GM19043 (cell line): ENCODE results near the gene SLC37A1.
A peak's percentile ranks its signal among the peaks of the same experiment; 100 is the strongest.

Source experiments
- ATAC-seq: cut with Tn5 transposase; IDR thresholded peaks from one replicate; pipeline ENCODE4 v1.9.1; 2021; ENCODE audit warnings: low read depth; ENCODE audit not compliant: unreplicated experiment

Gene SLC37A1

DNA sequence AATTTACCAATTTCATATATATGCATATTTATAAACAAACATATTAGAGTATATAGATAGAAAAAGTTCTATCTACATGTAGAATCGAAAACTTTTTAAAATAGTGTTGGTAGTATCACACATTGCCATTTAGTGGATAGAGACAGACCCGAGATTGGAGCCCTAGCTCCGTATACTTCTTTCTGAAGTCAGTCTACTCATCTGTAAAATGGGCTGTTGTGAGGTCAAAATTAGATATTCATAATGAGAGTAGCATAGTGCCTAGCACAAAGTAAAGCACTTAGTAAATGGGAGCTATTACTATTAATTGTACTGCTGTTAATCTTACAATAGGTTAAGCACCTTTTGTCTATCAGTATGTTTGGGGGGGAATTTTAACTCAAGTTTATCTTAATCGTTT lies 13.4 kb upstream of the SLC37A1 start:
- no peak for ATAC-seq

DNA sequence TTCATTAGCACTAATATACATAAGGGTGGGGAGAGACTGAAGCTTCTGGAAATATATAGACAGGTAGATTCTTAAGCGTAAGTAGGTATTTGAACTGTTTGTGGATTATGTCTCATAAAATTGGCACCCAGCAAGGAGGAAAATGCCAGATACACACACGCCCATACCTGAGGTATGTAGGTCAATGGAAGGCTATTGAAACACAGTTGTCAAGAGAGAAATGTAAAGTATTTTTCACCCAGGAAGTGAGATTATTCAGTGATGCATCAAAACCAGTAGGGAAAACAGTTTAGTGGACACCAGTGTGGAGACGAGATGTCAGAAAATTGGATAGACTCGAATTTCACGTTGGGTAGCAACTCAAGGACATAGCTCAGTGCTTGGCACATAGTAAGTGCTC lies 12.9 kb upstream of the SLC37A1 start:
- ATAC-seq = no peak

DNA sequence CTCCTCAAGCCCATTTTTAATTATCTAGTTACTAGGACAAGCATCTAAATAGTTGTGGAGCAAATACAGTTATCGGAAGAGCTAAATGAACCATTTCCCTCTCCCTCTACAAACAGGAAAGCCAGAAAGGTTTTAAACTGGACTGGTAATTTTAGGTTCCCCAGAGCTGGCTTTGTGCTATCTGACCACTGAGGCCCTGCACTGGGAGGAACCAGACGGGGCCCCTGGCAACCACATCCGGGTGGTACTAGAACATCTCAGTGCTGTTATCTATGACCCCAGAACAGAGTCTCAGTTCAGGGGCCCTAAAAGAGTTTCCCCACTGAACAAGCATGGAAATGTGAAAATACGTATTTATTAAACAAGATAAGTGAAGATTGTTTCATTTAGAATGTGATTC lies 9.9 kb upstream of the SLC37A1 start:
- no peak for ATAC-seq

DNA sequence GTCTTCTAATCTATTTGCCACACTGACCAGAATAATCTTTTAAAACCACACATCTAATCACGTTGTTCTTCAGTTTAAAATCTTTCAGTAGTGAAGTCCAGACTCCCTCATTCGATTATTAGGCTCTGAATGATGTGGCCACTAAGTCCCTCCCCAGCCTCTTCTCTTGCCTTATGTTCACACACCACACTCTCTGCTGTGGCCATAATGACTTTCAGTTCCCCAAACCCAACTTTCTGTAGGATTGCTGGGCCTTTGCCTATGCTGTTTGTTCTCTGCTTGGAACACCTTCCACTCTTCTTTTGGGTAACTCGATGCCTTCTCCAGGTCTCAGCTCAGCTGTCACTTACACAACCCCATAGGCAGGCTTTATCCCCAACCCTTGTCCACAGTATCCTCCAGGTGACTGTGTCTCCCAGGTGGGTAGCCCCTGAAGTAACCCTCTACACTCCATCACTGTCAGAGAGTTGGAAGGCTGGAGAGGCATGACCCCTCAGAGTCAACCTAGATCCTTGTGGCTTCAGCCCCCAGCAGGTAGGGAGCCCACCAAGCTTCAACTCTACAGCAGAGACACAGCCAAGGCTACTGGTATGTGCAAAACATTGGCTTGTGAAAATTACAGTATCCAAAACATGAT lies 8.4 kb upstream of the SLC37A1 start:
- peak; percentile 83 for ATAC-seq

DNA sequence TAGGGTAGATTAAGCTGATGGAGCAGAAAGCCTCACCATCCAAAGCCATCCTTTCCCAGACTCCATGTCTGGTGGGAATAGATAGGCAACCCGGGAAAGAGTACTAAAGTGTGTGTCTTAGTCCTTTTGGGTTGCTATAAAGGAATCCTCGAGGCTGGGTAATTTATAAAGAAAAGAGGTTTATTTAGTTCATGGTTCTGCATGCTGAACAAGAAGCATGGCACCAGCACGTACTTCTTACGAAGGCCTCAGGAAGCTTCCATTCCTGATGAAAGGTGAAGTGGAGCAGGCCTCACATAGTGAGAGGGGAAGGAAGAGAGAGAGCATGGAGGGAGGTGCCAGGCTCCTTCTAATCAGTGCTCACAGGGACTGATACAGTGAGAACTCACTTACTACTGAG lies 6.2 kb upstream of the SLC37A1 start:
- ATAC-seq = no peak

DNA sequence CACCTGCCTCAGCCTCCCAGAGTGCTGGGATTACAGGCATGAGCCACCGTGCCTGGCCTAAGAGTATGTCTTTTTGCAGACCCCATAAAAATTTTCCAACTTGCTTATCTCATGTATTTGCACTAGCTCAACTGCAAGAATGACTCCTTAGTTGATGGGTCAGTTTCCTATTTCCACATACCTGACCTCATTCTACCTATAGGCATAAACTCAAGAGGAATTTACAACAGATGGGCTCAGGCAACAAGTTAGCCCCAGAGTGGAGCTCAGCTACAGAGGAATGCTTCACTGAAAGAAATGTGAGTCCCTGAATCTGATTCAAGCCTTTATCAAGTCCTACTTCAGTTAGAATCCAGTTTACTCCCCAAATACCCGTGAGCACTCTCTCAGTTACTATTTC lies 5.3 kb upstream of the SLC37A1 start:
- ATAC-seq = no peak

DNA sequence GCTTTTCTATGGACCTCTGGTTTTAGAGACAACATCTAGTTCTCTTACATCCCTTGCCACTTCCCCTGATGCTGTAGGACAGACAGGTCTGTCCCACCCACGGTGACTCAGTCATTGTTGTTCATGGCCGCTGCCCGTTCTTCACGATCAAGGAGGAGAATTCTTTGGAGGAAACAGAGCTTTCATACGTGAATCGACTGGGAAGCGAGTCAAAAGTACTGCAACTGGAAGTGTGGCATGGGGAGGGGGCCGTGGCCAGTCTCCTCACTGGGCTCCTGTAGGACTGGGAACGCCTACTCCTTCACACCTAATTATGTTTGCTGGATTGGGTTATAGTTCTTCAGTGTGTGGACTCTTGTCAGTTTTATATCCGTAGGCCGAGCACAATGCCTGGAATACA lies 4.4 kb upstream of the SLC37A1 start:
- ATAC-seq = no peak

DNA sequence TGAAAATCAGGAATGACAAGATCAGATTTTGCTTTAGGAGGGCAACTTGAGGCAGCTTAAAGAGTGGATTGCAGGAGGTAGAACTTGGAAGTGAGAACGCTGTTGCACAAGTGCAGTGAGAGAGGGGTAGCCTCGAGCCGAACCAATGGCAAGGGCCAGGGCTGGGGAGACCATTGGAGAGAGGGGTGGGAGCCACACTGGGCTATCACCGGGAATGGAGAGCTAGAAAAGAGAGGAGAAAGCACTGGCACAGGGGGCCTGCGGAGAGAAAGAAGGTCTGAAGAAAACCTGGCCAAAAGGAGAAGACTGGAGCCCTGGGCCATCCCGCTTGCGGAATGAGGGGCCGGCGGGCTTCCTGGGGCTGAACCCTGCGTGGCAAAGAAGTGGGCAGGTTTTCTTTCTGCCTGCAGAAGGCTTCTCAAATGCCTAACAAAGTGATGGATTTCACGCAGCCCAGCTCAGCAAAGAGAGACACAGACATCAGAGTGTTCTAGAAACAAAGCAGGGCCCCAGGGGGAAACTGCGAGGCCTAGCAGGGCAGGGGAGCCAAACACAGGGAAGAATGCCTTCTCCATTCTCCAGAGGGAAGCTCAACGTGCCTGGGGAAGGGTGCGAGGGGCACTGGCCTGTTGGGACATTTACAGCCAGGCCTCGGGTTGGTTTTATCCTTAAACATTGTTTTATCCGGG lies 1.2 kb upstream of the SLC37A1 start:
- no peak for ATAC-seq

DNA sequence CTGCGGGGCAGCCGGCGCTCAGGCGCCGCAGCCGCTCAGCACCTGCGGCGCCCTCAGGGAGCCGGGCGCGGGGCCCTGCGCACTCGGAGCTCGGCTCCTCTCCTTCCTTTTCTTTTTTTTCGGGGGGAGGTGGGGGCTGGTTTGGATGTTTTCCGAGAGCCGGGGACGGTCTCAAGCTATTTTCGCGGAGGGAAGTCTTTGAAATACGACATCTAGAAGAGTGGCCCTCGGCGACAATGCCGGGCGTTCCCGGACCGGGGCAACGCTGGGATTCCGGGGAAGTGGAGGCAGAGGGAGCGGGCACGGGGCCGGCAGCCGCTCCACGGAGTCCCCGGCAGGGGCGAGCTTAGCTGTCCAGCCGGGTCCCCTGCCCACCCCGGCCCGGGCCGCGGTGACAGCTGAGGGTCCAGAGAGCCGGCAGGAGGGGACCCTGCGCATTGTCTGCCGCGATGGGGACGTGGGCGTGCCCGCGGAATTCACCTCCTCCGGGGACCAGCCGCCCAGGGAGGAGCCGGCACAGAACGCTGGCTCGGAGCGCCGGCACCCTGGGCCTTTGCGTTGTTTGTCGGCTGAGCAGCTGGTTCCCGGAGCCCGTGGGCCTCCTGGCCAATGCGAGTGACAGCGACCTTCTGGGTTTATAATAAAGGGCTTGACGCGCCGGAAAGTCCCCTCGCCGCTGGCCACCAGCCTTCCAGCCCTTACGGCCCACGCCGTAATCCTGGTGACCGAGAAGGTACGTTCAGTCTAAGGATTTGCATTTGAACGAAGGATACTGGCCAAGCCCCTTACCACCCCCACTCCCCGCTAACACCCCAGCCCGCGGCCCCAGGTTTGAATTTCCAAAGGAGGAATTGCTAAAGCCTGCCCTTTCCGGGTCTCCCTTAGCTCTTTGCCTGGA lies 582 bp downstream of the SLC37A1 start:
- ATAC-seq = no peak

DNA sequence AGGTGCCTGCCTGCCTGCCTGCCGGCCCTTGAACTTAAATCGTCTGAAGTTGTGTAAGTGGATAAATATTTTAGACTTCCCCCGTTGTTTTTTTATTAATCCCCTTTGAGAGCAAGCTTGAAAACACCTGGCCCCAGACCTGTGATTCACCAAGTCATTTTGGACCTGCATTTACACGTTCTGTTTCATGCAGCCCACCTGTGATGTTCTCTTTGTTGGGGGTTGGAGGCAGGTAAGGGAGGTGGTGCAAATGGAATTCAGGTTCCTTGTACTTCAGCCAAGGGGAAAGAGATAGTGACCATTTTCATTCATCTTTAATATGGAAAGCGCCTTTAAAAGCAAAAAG lies 1.2 kb downstream of the SLC37A1 start:
- ATAC-seq = no peak

DNA sequence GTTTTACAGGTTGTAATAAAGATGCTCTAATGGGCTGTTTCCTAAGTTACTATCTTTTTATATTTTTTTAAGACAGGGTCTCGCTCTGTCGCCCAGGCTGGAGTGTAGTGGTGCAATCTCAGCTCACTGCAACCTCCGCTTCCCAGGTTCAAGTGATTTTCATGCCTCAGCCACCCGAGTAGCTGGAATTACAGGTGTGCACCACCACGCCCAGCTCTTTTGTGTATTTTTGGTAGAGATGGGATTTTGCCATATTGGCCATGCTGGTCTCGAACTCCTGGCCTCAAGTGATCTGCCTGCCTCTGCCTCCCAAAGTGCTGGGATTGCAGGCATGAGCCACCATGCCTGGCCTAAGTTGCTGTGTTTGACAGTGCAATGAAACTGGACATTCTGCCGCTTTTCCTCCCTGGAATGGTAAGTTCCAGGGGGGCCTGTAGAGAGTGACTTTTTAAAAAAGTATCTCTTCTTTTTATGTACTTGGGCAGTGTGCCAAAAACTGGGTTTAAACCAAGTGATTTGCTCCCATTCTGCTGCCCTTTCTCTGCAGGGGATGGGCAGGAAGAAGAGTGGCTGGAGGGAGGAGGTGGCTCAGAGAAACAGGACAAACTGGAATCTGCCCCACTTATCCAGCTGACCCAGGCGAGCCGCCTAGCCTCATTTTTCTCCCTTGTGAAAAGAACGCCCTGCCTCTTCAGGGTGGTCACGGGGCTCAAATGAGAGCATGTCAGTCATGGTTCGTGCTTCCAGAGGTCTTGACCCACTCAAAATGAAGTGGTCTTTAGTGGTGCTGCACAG lies 2.3 kb downstream of the SLC37A1 start:
- no peak for ATAC-seq

DNA sequence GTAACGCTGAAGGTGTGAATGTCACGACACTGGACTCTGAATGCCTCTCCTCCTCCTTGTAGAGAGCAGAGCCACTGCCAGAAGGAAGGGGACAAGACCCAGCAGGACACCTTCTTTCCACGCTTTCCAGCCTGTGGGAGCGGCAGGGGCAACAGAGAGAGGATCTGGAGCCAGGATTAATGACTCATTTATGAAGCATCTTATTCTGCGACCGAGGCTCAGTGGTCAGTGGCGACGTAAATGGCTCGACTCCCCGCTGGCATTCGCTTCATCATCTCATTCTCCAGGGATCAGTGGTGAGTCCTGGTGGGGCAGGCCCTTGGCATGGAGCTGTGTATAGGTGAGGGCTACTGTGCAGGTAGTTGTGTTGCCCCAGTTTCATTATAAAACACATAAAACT lies 4.6 kb downstream of the SLC37A1 start:
- ATAC-seq = no peak

DNA sequence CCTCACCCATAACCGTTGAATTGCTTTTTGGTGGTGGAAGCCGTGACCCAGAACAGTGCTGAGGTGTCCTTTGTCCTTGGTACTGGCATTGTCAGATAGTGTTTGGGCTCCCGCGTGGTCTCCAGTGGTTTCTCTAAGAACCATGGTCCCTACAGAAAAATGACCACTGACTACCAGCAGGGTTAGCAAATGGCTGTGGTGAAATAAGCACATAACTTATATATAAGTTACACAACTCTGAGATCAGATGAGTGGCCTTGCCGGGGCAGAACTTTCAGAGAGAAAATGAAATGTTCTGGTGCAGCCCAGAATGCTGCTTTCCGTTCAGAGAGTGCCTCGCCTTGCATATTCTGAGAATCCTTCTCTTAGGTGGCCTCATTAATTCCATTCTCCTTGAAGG lies 5.0 kb downstream of the SLC37A1 start:
- no peak for ATAC-seq

DNA sequence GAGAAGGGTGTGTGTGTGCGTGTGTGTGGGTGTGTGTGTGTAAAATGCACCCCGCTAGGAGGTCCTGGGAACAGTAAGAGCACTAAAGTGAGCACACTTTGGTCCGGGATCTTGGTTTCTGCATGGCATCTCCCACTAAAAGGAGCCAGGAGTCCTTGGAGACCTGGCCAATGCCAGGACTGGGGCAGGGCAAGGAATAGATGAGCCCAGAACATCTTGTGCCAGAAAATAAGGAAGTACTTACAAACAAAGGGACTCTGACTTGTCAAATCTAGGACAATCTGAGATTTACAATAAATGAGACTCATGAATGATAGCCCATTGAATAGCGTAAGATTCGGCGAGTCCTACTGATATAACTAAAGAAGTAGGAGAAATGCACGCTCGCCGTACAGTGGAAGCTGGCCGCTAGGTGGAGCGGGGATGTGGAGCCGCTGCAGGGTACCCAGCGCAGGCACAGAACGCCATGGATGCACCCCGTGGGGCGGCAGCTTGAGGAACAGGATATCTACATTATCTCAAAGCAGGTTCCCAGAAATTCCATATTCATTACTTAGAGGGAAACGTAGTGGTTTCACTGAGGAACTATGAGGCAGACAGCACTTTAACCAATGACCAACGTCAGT lies 7.1 kb downstream of the SLC37A1 start:
- ATAC-seq = no peak

DNA sequence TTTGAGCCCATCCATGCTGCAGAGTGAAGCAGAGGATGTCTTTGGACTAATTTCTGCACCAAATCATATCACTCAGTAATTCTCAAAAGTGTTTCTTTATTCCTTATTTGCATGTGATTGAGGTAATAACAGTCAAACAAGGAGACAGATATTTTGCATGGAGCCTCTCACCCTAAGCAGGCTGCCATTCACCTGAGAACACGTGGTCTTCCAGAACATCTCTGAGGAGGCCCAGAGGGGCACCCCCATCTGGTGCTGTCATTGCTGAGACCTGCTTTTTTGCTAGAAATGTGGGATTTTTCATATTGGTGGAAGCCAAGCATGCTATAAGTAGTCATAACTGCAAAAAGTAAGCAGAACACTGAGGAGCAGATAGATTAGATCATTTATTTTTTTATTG lies 7.7 kb downstream of the SLC37A1 start:
- ATAC-seq = no peak

DNA sequence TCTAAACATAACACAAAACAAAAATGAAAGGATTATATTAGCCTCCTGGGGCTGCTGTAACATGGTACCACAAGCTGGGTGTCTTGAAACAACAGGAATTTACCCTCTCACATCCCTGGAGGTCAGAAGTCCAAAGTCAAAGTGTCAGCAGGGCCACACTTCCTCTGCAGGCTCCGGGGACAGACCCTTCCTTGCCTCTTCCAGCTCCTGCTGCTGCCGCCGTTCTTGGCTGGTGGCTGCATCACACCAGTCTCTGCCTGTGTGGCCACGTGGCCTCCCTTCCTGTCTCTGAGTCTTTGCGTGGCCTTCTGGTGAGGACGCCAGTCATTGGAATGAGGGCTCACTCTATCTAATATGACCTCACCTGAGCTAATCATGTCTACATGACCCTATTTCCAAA lies 8.2 kb downstream of the SLC37A1 start:
- ATAC-seq = no peak

DNA sequence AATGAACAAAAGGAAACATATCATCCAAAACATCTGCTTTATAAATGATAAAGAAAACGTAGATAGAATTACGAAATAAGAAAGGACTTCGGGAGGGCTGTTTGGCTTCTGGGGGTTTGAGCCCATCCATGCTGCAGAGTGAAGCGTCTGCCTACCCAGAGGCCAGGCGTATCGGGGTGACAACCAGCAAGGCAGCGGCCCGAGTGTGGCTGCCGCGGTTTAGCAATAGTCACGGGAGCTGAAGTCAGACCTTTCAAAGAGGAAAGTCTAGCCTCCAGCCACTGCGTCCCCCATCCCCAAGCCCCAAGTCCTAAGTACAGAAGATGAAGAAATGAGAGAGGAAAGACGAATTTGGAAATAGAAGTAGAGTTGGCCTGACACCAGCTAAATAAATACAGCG lies 8.6 kb downstream of the SLC37A1 start:
- ATAC-seq = no peak

DNA sequence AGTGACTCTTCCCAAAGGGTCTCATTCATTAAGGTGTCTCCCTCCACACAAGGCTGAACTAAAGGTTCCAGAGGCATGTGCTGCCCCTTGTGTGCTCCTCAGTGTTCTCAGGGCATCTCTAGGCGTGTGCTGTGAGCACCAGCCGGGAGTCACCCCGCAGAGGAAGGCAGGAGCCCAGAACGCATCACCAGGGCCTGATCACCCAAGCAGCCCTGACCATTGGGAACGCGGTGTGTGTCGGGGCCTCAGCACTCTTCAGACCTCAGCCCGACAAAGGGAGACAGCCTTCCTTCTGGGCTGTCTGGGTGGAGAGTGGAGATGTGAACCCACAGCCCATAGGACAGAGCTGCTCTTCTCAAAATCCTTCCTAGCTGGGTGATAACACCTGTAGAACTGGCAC lies 9.1 kb downstream of the SLC37A1 start:
- no peak for ATAC-seq

DNA sequence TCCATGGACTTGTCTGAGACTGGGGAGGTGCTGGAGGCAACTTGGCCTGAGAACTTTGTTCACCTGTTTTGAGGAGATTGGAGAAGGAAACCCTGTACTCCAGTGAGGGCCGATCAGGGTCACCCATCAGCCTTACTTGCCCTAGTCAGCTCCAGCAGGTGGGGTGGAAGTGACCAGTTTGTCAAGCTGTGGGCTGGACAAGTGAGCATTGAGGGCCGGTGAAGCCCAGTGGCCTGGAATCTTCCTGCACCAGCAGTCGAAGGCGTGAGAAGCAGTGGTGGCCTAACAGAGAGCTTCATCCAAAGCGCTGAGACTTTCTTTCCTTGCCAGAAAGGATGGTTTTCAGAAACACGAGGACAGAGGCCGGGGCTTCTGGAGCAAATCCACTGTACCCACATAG lies 9.6 kb downstream of the SLC37A1 start:
- ATAC-seq = no peak

DNA sequence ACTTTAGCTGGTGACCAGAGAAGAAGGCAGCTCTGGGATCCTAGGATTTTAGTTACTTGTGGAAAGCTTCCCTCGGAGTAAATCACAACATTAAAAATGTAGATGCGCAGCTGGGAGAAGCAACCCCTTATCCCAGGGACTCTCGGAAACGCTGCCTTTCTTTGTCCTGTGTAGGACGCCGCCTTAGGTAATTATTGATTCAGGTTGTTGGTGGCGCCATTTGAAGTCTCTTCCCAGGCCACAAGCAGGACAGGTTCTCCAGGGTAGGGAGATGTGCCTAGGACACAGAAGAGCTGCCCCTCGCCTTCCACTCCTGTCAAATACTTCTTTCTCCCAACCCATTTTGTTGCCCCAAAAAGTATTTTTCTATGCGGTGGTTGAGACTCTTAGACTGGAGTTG lies 10.3 kb downstream of the SLC37A1 start:
- no peak for ATAC-seq
